GM12878 (cell line): ENCODE data around the gene PTPN20. TPM values are rescaled to one million over a fixed set of nuclear protein-coding genes. Genes with fewer than 3 reads are reported as not detected.

Experiments
- ATF7 ChIP-seq: fragments of 450-650 bp; IDR thresholded peaks from 2 replicates; pipeline ENCODE4 v1.6.1; 2016; ENCODE audit warnings: low read depth, mild to moderate bottlenecking
- CREB1 ChIP-seq: IDR thresholded peaks from 2 replicates; pipeline ENCODE4 v1.6.1; 2012; ENCODE audit warnings: low read depth, mild to moderate bottlenecking, inconsistent platforms
- DPF2 ChIP-seq: fragments of 450-650 bp; IDR thresholded peaks from 2 replicates; pipeline ENCODE4 v1.6.1; 2017; ENCODE audit warnings: mild to moderate bottlenecking
- E2F4 ChIP-seq: IDR thresholded peaks from 2 replicates; pipeline ENCODE4 v1.6.1; 2012; ENCODE audit warnings: low read depth, low read length, improper control_type of control experiment
- EP300 ChIP-seq, 2 experiments: fragments of 150-350 bp in 1 of 2; IDR thresholded peaks; 2 replicates each; pipeline ENCODE4 v1.6.1; 2011 to 2012; ENCODE audit warnings: low read depth in 2 of 2, low read length in 2 of 2, borderline replicate concordance in 1 of 2, improper control_type of control experiment in 1 of 2, inconsistent platforms in 1 of 2; ENCODE audit not compliant: control insufficient read depth in 1 of 2
- HDAC6 ChIP-seq: fragments of 200-600 bp; sonication (generic); IDR thresholded peaks from one replicate; pipeline ENCODE4 v1.8.0; 2017; ENCODE audit warnings: antibody characterized with exemption; ENCODE audit not compliant: unreplicated experiment
- KLF5 ChIP-seq: fragments of 450-650 bp; IDR thresholded peaks from 2 replicates; pipeline ENCODE4 v1.6.1; 2014; ENCODE audit warnings: mild to moderate bottlenecking; ENCODE audit not compliant: partially characterized antibody
- MEF2B ChIP-seq: fragments of 450-650 bp; IDR thresholded peaks from 2 replicates; pipeline ENCODE4 v1.6.1; 2018; ENCODE audit warnings: mild to moderate bottlenecking, moderate library complexity; ENCODE audit not compliant: partially characterized antibody, poor library complexity, severe bottlenecking
- MYC ChIP-seq: IDR thresholded peaks from 2 replicates; pipeline ENCODE4 v1.6.1; 2011; ENCODE audit warnings: mild to moderate bottlenecking, low read length, moderate library complexity, inconsistent platforms; ENCODE audit not compliant: insufficient read depth, insufficient replicate concordance, insufficient read length, severe bottlenecking
- NBN ChIP-seq: fragments of 450-650 bp; IDR thresholded peaks from 2 replicates; pipeline ENCODE4 v1.6.1; 2016
- POLR2AphosphoS5 ChIP-seq: IDR thresholded peaks from 2 replicates; pipeline ENCODE4 v1.6.1; 2011; ENCODE audit warnings: mild to moderate bottlenecking, low read length, inconsistent platforms
- RAD21 ChIP-seq: IDR thresholded peaks from 2 replicates; pipeline ENCODE4 v1.6.1; 2011; ENCODE audit warnings: mild to moderate bottlenecking, low read depth, low read length, moderate library complexity; ENCODE audit not compliant: insufficient read depth
- RFX5 ChIP-seq: IDR thresholded peaks from 2 replicates; pipeline ENCODE4 v1.6.1; 2011; ENCODE audit warnings: low read depth, low read length, improper control_type of control experiment
- SREBF2 ChIP-seq: IDR thresholded peaks from 2 replicates; pipeline ENCODE4 v1.6.1; 2012; ENCODE audit warnings: mild to moderate bottlenecking, low read length
- STAT3 ChIP-seq: IDR thresholded peaks from 2 replicates; pipeline ENCODE4 v1.6.1; 2011; ENCODE audit warnings: low read depth, low read length, improper control_type of control experiment
- TCF3 ChIP-seq: IDR thresholded peaks from 2 replicates; pipeline ENCODE4 v1.6.1; 2012; ENCODE audit warnings: low read depth, mild to moderate bottlenecking, low read length, borderline replicate concordance; ENCODE audit not compliant: insufficient read depth
- TCF7 ChIP-seq: IDR thresholded peaks from 2 replicates; pipeline ENCODE4 v1.6.1; 2014; ENCODE audit warnings: antibody characterized with exemption, borderline replicate concordance
- YY1 ChIP-seq: IDR thresholded peaks from 2 replicates; pipeline ENCODE4 v1.6.1; 2011; ENCODE audit warnings: low read depth, mild to moderate bottlenecking, low read length
- polyA plus RNA-seq, 11 experiments: library from polyadenylated mRNA; depleted of rRNA in 4 of 11; unstranded in 6 of 11; stranded (reverse) in 5 of 11; fragments of >200 nt; fragmentation: Nextera tagmentation in 4 of 11; fragmentation: Illumina TruSeq in 1 of 11; extraction: Ambion mirVana in 4 of 11; extraction: Trizol in 1 of 11; gene quantifications; 1 replicate in 1 of 11; 2 replicates in 10 of 11; pipeline versions ENCODE4 v1.2.1 to v1.2.3, GENCODE V29; 2011 to 2016; ENCODE audit warnings: inconsistent platforms in 2 of 11, missing spikeins in 2 of 11, low read depth in 1 of 11
- total RNA-seq, 4 experiments: library from RNA; depleted of rRNA in 3 of 4; stranded (reverse); fragments of >200 nt in 3 of 4; fragmentation: Illumina TruSeq in 1 of 4; extraction: Trizol in 1 of 4; gene quantifications; 2 replicates each; pipeline versions ENCODE4 v1.2.1 to v1.2.3, GENCODE V29; 2013 to 2021
- TF ChIP-seq, protein P1 (sequence below), 3 experiments: IDR thresholded peaks in 2 of 3; conservative IDR thresholded peaks in 1 of 3; 2 replicates each; pipeline ENCODE4 v1.5.1; 2011; ENCODE audit warnings: low read depth in 3 of 3, low read length in 3 of 3, mild to moderate bottlenecking in 3 of 3, control low read depth in 2 of 3, moderate library complexity in 2 of 3, inconsistent platforms in 1 of 3, mixed read lengths in 1 of 3; ENCODE audit not compliant: control insufficient read depth in 2 of 3, insufficient read depth in 1 of 3; ENCODE audit errors: extremely low read depth in 1 of 3
- TF ChIP-seq, protein P2 (sequence below): fragments of 450-650 bp; IDR thresholded peaks from 2 replicates; pipeline ENCODE4 v1.6.1; 2016; ENCODE audit warnings: mild to moderate bottlenecking, moderate library complexity, borderline replicate concordance

Gene PTPN20
- total and polyA plus RNA-seq, 10 of the 15 experiments (the other 5 are each of a cell fraction or from before 2014, with no cell fraction given) = 0.04 to 3.4 (median 0.10) TPM; not detected in 4

- TF ChIP-seq STAT3 (no peak), KLF5 (no peak), RFX5 (no peak), YY1 (peak; percentile 44; the same call in 1 of the 2 replicates), POLR2AphosphoS5 (no peak), TCF7 (no peak), EP300 (IDR thresholded peaks at IDR 0.05; ENCODE audit: borderline replicate concordance in 1 of 2, control insufficient read depth in 1 of 2, low read depth in 2 of 2, low read length in 2 of 2) (no peak), MEF2B (no peak), ATF7 (no peak), TCF3 (0 out of 2 replicates have a peak, but pooled peaks have one; percentile 14), CREB1 (no peak), E2F4 (no peak), RAD21 (peak; percentile 85), SREBF2 (no peak), HDAC6 (no peak), MYC (no peak), NBN (no peak), DPF2 (no peak)
- TF ChIP-seq, protein P1, sequence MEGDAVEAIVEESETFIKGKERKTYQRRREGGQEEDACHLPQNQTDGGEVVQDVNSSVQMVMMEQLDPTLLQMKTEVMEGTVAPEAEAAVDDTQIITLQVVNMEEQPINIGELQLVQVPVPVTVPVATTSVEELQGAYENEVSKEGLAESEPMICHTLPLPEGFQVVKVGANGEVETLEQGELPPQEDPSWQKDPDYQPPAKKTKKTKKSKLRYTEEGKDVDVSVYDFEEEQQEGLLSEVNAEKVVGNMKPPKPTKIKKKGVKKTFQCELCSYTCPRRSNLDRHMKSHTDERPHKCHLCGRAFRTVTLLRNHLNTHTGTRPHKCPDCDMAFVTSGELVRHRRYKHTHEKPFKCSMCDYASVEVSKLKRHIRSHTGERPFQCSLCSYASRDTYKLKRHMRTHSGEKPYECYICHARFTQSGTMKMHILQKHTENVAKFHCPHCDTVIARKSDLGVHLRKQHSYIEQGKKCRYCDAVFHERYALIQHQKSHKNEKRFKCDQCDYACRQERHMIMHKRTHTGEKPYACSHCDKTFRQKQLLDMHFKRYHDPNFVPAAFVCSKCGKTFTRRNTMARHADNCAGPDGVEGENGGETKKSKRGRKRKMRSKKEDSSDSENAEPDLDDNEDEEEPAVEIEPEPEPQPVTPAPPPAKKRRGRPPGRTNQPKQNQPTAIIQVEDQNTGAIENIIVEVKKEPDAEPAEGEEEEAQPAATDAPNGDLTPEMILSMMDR (IDR thresholded peaks at IDR 0.05 in 2 of 3, conservative IDR thresholded peaks at IDR 0.05 in 1 of 3; ENCODE audit: control insufficient read depth in 2 of 3, extremely low read depth in 1 of 3, insufficient read depth in 1 of 3, low read depth in 3 of 3, low read length in 3 of 3) = peak; percentile 76 to 89 (median 87)
- TF ChIP-seq, protein P2, sequence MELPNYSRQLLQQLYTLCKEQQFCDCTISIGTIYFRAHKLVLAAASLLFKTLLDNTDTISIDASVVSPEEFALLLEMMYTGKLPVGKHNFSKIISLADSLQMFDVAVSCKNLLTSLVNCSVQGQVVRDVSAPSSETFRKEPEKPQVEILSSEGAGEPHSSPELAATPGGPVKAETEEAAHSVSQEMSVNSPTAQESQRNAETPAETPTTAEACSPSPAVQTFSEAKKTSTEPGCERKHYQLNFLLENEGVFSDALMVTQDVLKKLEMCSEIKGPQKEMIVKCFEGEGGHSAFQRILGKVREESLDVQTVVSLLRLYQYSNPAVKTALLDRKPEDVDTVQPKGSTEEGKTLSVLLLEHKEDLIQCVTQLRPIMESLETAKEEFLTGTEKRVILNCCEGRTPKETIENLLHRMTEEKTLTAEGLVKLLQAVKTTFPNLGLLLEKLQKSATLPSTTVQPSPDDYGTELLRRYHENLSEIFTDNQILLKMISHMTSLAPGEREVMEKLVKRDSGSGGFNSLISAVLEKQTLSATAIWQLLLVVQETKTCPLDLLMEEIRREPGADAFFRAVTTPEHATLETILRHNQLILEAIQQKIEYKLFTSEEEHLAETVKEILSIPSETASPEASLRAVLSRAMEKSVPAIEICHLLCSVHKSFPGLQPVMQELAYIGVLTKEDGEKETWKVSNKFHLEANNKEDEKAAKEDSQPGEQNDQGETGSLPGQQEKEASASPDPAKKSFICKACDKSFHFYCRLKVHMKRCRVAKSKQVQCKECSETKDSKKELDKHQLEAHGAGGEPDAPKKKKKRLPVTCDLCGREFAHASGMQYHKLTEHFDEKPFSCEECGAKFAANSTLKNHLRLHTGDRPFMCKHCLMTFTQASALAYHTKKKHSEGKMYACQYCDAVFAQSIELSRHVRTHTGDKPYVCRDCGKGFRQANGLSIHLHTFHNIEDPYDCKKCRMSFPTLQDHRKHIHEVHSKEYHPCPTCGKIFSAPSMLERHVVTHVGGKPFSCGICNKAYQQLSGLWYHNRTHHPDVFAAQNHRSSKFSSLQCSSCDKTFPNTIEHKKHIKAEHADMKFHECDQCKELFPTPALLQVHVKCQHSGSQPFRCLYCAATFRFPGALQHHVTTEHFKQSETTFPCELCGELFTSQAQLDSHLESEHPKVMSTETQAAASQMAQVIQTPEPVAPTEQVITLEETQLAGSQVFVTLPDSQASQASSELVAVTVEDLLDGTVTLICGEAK = no peak
These were observed 136.6 kb downstream of the PTPN20 start (continued) for GRCh38 chr10:47047577-47048525.
